ENCODE results near the gene C4orf50.

GRCh38 chr4:5889002-5889696 lies 129.1 kb downstream of the C4orf50 start:
- TF ChIP-seq CTCF (IDR thresholded peaks at IDR 0.05; ENCODE audit: borderline replicate concordance, extremely low read depth, low read length, poor library complexity, severe bottlenecking) (no peak), EZH2 (IDR thresholded peaks at IDR 0.05; ENCODE audit: borderline replicate concordance, low read depth, low read length, severe bottlenecking) (no peak)

Data from DND-41 (cell line).